SKM-1 (cell line): ENCODE results near the gene ARRDC1.
A peak's percentile ranks its signal among the peaks of the same experiment; 100 is the strongest.
"Not testable (repeated sequence)": the region's sequence is repeated elsewhere in the genome, so short reads cannot be mapped to it uniquely, and the experiment has no call there.

Experiments
- DNase-seq: peaks from one replicate; lab custom pipeline; 2025; ENCODE audit not compliant: unreplicated experiment; lab: John Stamatoyannopoulos, UW

ARRDC1 gene

DNA sequence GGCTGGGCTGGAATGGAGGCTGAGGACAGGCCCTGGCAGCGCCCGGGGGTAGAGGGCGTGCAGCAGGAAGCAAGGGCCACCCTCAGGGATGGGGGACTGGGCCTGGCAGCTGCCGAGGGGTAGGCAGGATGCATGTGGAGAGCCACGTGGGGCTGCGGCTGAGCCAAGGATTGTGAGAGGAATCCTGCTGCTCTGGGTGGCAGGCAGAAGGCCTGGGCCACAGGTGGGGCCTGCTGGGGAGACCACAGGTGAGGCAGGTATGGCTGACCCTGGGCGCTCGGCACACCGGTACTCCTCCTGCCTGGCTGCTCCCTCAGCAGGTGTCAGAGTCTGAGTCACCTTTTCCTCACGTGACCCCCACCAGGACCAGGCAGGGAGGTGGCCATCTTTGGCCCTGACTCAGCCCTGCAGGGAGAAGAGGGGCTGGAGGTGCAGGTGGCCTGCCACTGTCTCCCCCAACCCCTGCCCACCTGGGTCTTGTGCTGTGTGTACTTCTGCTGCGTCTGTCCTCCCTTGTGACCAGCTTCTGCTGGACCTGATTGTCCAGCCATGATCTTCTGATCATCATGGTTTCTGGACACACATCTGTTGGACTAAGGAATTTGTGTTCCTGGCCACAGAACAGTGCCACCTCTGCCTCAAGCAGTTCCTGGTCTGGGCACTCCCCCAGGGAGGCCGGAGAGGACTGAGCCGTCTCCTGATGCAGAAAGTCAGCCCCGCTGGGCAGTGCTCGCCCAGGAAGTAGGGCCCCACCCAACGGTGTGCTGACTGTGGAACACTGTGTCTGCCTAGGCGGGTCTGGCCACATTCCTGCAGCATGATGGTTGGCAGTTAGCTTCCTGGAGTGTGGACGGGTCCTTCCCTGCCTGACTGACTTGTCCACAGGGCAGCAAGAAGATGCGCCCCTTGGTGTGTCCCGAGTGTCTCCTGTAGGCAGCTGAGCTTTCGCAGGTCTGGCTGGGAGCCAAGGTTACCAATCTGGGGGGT lies 6.4 kb downstream of the ARRDC1 start:
- DNase-seq: no peak

DNA sequence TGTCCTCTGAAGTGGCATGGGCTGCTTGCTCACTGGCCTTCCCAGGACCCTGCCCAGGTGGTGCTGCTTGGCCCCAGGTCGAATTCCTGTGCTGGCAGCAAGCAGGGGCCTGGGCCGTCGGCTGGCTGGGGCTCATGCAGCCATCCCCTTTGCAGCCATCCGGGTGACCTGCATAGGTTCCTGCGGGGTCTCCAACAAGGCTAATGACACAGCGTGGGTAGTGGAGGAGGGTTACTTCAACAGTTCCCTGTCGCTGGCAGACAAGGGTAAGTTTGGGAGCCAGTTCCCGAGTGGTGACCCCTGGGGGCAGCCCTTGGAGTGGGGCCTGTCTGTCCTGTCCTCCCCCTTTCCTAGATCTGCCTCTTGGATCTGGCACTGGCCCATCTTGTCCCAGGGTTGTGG lies 7.3 kb downstream of the ARRDC1 start:
- no peak for DNase-seq

DNA sequence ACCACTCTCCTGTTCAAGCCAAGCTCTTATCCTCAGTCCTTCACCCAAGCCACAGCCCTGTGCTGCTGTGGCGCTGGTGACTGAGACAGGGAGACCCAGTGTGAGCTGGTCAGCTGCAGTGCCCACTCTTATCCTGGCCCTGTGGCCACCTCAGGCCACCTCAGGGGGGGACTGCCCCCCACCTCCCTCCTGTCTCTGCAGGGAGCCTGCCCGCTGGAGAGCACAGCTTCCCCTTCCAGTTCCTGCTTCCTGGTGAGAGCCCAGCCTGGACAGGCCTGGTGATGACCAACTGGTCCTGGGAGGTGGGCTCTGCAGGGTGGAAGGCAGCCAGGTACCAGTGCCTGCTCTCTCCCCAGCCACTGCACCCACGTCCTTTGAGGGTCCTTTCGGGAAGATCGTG lies 7.8 kb downstream of the ARRDC1 start:
- DNase-seq: no peak

DNA sequence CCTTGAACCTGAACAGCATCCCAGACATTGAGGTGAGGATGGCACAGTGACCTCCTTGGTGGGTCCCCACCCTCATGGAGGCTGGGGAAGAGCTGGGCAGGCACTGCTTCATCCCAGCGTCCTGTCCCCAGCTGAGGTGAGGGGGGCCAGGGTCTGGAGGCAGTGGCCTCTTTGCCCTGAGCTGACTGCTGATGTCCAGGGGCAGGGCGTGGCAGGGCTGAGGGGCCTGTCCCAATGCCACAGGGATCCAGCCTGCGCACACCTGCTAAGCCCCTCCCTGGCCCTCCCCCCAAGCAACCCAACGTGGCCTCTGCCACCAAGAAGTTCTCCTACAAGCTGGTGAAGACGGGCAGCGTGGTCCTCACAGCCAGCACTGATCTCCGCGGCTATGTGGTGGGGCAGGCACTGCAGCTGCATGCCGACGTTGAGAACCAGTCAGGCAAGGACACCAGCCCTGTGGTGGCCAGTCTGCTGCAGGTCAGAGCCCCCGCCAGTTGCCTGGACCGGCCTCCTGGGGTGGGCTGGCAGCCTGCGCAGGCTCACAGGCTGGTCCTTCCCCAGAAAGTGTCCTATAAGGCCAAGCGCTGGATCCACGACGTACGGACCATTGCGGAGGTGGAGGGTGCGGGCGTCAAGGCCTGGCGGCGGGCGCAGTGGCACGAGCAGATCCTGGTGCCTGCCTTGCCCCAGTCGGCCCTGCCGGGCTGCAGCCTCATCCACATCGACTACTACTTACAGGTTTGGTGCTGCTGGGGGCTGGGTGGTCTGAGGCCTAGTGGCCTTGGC lies 8.4 kb downstream of the ARRDC1 start:
- no peak for DNase-seq

DNA sequence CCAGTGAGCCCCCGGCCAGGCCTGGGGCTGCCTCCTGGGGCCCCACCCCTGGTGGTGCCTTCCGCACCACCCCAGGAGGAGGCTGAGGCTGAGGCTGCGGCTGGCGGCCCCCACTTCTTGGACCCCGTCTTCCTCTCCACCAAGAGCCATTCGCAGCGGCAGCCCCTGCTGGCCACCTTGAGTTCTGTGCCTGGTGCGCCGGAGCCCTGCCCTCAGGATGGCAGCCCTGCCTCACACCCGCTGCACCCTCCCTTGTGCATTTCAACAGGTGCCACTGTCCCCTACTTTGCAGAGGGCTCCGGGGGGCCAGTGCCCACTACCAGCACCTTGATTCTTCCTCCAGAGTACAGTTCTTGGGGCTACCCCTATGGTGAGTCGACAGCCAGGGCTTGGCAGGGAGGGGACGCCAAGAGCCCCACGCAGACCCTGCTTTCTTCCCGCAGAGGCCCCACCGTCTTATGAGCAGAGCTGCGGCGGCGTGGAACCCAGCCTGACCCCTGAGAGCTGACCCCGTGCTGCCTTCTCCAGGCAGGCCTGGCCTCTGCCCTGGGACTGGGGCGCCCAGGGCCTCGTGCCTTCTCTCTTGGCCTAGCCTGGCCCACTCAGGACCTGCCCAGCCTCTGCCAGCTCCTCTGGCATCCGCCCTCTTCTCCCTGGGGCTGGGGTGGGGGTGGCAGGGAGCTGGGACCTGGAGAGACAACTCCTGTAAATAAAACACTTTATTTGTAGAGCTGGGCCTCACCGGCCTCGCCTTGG lies 9.3 kb downstream of the ARRDC1 start:
- DNase-seq: no peak

DNA sequence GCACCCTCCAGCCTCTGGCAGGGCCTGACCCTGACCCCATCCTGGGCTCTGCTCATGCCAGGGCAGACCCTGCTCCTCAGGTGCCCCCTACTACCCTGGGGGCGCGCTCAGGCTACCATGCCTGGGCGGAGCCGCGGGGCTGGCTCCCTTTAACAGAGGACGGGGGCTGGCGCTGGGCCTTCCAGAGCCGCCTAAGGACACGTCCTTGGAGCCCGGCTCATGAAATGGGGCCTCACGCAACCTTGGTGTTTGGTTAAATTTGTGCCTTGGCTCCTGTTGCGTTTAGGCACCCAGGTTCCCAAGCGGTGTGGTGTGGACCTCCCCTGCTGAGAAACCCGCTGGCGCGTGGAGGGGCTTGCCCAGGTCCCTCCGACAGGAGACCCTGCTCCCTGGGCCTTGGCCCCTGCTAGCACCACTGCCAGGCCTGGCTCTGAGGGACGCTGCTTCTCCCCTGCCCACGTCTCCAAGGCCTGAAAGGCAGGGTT lies 9.9 kb downstream of the ARRDC1 start:
- no peak for DNase-seq

DNA sequence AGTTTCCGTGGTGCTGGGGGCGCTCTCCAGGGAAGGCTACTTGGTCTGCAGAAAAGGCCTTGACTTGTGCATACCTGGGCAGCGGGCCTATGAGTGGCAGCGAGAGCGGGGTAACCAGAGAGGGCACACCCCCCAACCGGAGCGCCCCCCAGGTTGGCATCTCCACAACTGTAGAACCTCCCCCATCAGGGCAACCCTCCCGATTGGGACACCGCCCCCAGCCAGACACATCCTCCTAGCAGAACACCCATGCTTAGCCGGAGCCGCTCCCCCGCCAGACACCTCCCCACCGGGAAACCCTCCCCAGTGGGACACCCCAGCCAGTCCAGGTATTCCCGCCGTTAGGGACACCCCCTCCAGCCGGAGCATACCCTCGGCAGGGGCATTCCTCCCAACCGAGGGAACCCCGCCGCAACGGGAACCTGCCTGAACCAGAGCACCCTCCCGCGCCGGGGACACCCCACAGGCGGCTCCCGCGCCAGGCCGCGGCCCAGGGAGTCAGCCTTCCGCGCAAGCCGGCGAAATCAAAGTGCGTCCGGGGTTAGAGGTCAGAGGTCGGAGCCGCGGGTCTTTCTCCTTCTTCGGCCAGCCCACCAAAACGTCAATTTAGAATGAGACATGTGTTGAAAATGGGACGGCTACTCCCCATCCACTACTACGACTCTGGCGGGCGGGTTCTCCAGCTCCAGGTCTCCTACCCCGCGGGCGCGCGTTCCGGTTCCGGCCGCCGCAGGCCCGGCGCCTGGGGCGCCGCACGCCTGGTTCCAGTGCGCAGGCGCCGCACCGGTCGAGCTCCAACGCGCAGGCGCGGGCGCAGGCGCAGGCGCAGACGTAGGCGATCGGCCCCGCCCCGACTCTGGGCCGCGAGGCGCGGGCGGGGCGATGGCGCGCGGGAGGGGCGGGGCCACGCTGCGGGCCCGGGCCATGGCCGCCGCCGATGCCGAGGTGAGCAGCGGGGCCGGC lies 12.9 kb downstream of the ARRDC1 start, which contains the start of gene EHMT1:
Gene EHMT1 (plus strand): TSS at position 901 of the 963 bp plus-strand sequence. CDS start 24 bp downstream, at position 925.
- DNase-seq: peak; percentile 64

DNA sequence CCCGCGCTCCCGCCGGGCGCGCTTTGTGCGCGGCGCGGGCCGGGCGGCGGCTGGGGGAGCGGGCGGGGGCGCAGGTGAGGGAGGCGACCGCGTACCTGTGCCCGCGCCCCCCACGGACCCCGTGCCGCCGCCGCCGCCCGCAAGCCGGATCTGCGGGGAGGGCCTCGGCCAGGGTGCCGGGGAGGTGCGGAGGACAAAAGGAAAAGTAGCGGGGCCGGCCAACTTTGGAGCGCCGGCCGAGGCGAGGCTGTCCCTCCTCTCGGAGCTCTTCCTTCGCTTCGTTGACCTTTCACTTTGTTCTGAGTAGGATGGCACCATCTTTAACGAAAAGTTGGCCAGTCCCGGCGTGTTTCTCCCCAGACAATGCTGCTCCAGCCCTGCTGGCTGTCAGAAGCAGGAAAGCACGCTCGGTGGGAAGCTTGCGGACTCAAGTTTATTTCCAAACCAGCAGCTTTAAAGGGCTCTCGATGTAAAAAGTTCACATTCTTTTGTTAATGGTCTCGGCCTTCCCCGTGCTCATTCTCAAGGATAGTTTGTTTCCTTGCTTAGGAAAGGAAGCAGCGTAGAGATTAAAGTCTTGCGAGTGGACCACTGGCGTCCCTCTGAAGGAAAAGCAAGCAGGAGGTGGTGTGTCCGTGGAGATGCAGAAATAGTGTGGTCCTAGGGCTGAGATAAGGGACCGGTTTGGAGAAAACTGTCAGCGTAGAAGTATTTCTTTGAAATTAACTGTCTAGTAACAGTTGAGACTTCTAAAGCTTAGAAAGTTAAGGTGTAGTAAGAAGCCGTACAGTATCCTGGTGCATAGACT lies 14.0 kb downstream of the ARRDC1 start:
- no peak for DNase-seq

DNA sequence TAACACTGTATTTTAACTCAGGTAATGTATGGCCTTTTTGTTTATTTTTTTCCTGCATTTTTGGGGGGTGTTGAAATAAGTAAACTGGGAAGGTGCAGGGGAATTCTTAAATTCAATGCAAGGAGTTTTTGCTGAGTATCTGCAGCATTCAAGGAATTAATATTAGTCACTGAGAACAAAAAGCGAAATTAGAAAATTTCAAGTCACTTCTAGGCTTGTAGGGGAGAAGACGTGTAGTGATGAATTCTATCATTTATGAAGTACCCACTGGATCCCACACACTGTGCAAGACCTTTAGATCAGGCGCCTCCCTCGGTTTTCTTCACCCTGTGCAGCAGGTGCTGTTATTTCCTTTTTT lies 14.5 kb downstream of the ARRDC1 start:
- no peak for DNase-seq

DNA sequence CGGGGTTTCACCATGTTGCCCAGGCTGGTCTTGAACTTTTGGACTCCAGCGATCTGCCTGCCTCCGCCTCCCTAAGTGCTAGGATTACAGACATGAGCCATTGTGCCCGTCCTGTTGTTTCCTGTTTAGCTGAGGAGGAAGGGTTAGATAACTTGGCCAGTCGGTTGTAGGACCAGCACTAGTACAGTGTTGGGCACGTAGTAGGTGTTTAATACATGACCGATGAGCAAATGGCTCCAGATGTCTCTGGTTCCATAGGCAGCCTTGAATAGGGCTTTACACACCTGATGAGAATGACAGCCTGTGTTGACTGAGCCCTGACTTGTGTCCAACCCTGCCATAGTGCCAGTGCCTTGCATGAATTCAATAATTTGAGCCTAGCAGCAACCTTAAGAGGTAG lies 15.1 kb downstream of the ARRDC1 start:
- DNase-seq: no peak

DNA sequence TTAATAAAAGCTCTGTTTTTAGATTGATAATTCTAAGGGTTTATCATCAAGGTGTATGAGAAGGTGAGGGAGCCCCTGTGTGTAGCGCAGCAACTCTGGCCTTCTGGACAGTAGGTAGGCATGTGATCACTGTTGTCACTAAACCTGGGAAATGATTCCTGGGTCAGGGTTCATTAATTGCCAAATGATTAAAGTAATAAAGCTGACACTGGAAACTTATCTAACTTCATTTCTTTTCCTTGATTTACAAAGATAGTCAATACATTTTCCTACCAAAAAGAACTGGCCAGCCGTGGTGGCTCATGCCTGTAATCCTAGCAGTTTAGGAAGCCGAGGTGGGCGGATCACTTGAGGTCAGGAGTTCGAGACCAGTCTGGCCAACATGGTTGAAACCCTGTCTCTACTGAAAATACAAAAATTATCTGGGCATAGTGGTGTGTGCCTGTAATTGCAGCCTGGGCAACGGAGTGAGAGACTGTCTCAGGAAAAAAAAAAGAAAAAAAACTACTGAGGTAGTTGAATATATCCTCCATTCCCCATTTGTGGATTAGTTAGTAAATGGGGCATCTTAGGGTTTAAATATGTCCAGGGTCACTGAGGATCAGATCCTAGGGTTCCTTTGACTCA lies 15.8 kb downstream of the ARRDC1 start:
- DNase-seq: no peak

DNA sequence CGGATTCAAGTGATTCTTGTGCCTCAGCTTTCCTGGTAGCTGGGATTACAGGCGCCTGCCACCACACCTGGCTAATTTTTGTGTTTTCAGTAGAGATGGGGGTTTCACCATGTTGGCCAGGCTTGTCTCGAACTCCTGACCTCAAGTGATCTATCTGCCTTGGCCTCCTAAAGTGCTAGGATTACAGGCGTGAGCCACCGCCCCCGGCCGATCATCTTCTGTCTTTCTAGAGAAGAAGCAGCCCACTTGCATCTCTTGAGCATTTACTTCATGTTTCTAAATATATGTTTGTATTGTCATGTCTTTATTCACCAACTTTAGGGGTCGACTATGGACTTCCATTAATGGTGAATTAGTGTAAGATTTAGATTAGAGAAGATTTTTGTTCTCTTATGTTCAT lies 16.7 kb downstream of the ARRDC1 start:
- DNase-seq: not testable (repeated sequence)

DNA sequence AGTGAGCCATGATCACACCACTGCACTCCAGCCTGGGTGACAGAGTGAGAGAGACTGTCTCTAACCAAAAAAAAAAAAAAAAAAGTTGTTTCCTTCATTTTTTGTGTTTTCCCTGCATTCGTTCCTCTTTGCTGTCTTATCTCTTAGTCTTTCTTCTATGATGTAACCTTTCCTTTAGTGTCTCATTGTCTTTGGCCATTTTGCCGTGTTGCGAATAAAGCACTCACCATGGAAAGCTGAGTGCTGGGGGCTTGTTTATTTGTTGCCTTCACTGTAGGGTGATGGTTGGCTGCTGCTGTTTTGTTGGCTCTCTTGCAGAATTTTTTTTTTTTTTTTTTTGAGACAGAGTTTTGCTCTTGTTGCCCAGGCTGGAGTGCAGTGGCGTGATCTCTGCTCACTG lies 21.0 kb downstream of the ARRDC1 start:
- no peak for DNase-seq

DNA sequence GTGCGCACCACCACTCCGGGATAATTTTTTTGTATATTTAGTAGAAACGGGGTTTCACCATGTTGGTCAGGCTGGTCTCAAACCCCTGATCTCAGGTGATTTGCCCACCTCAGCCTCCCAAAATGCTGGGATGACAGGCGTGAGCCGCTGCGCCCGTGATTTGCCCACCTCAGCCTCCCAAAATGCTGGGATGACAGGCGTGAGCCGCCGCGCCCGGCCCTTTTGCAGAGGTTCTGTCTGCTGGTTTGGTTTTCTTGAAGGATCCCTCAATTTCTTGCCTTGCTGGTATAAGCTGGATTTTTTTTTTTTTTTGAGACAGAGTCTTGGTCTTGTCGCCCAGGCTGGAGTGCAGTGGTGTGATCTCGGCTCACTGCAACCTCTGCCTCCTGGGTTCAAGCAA lies 21.9 kb downstream of the ARRDC1 start:
- not testable (repeated sequence) for DNase-seq

DNA sequence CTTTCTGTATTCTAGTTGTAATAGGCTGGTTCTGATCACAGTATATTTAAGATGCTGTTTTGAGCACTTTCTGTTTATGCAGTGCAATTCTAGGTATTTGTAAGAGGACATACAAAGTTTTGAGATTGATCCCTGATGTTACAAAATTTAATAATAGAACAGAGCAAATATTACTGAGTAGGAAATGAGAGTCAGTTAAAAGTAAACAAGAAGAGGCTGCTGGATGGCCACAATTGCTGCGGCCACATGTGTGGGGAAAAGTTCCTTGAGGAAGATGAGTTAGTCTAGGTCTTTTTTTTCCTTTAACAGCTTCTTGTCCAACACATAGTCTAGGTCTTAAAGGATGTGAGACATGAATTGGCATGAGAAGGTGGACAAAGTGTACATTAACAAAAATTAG lies 24.6 kb downstream of the ARRDC1 start:
- DNase-seq: no peak

DNA sequence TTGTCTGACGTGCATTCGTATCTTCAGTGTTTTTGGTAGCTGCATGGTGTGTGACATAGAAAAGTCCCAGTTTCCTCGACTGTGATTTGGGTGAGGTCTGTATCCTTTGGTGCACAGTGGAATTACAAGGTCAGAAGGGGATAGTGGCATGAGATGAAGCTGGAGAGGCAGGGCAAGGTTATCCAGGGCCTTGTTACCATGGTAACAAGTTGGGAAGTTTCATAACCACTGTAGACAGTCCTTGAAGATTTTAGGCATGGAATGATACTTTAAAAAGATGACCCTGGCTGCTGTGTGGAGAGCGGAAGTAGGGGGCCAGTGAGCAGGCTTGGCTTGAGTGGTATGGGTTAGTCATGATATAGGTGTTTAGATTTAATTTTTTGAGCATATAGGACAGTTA lies 25.2 kb downstream of the ARRDC1 start:
- no peak for DNase-seq

DNA sequence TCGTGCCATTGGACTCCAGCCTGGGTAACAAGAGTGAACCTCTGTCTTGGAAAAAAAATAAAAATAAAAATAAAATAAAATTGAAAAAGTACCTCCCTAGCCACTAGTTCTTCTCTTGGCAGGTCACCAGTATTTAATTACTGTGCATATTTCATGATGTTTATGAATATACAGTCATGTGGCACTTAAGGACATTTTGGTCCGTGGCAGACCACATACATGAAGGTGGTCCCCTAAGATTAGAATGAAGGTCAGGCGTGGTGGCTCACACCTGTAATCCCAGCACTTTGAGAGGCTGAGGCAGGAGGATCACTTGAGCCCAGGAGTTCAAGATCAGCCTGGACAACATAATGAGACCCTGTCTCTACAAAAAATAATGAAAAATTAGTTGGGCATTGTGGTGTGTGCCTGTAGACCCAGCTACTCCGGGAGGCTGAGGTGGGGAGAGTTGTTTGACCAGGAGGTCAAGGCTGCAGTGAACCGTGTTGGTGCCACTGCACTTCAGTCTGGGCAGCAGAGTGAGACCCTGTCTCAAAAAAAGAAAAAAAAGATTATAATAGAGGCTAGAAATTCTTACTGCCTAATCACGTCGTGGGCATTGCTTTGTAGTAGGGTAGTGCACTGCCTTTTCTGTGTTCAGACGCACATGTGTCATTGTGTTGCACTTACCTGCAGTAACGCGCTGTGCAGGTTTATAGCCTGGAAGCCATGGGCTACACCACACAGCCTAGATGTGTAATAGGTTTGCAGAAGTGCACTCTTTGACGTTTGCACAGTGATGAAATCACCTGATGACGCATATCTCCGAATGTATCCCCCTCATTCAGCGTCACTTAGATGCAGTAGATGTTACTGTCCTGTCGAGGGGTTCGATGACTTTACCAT lies 26.1 kb downstream of the ARRDC1 start:
- DNase-seq: no peak
